Stimulated activated CD4-positive, alpha-beta T cell treated with anti-CD3 and anti-CD28 coated beads, Interleukin-1b, Interleukin-23, amount 100 ng/mL, for 24 hours (primary cell): Measurements from ENCODE around the gene CRABP1.
"Not testable (repeated sequence)": the region's sequence is repeated elsewhere in the genome, so short reads cannot be mapped to it uniquely, and the experiment has no call there.

Source experiments
- DNase-seq, 4 experiments: peaks; one replicate each; pipeline ENCODE4 v3.0.0-alpha.2; 2020; ENCODE audit warnings: low read depth in 4 of 4, low spot score in 1 of 4

The CRABP1 gene

GRCh38 chr15:78369161-78369560 lies 29.0 kb downstream of the CRABP1 start:
- no peak for DNase-seq

GRCh38 chr15:78370013-78370412 lies 29.9 kb downstream of the CRABP1 start:
- DNase-seq = no peak

GRCh38 chr15:78372880-78373279 lies 32.7 kb downstream of the CRABP1 start:
- DNase-seq = no peak

GRCh38 chr15:78374436-78375393 lies 34.6 kb downstream of the CRABP1 start:
- DNase-seq = no peak

GRCh38 chr15:78380143-78380542 lies 40.0 kb downstream of the CRABP1 start:
- not testable (repeated sequence) for DNase-seq

GRCh38 chr15:78382114-78382880 lies 42.1 kb downstream of the CRABP1 start:
- no peak for DNase-seq

- DNase-seq = no peak
These were observed 44.5 kb downstream of the CRABP1 start for GRCh38 chr15:78384651-78385050.

GRCh38 chr15:78387246-78388037 lies 47.3 kb downstream of the CRABP1 start:
- DNase-seq = no peak

- no peak for DNase-seq
These were observed 48.7 kb downstream of the CRABP1 start for GRCh38 chr15:78388865-78389264.

GRCh38 chr15:78389322-78389721 lies 49.2 kb downstream of the CRABP1 start:
- no peak for DNase-seq

- no peak for DNase-seq
These were observed 49.6 kb downstream of the CRABP1 start for GRCh38 chr15:78389738-78390137.

GRCh38 chr15:78390242-78390641 lies 50.1 kb downstream of the CRABP1 start:
- DNase-seq = no peak

- no peak for DNase-seq
These were observed 50.7 kb downstream of the CRABP1 start for GRCh38 chr15:78390826-78391225.

GRCh38 chr15:78391781-78392180 lies 51.6 kb downstream of the CRABP1 start:
- DNase-seq = no peak

GRCh38 chr15:78392430-78392829 lies 52.3 kb downstream of the CRABP1 start:
- DNase-seq = no peak

GRCh38 chr15:78393137-78393536 lies 53.0 kb downstream of the CRABP1 start:
- no peak for DNase-seq

GRCh38 chr15:78394026-78394425 lies 53.9 kb downstream of the CRABP1 start:
- DNase-seq = no peak

GRCh38 chr15:78394981-78395616 lies 54.9 kb downstream of the CRABP1 start:
- DNase-seq = no peak

GRCh38 chr15:78396186-78396814 lies 56.1 kb downstream of the CRABP1 start:
- DNase-seq = no peak

GRCh38 chr15:78396976-78397375 lies 56.8 kb downstream of the CRABP1 start:
- DNase-seq = no peak
